ENCODE results near the gene RGS16. TPM values are rescaled to one million over a fixed set of nuclear protein-coding genes. Genes with fewer than 3 reads are reported as not detected.

Gene RGS16
- total and polyA plus RNA-seq, 2 of the 13 experiments (the other 11 are each of a cell fraction or from before 2014, with no cell fraction given): not detected

GRCh38 chr1:182615468-182616129 lies 11.4 kb upstream of the RGS16 start:
- Histone ChIP-seq H3K36me3 (replicated peaks in 1 of 2; ENCODE audit: control insufficient read depth in 1 of 2, insufficient read depth in 2 of 2, low read length in 2 of 2) (no peaks in the 10 kb centered on the region), H3K9me3 (ENCODE audit: low read length) (no peaks in the 10 kb centered on the region), H3K4me1 (ENCODE audit: insufficient read depth, low read length) (0 out of 2 replicates have a peak, but pooled peaks cover 7% of the 10 kb centered on the region), H2AFZ (ENCODE audit: low read length) (no peak overlapping the region), H3K79me2 (ENCODE audit: insufficient read depth, low read length) (no peaks in the 10 kb centered on the region), H3K4me3 (replicated peaks in 1 of 3; ENCODE audit: insufficient read depth in 1 of 3, low read depth in 2 of 3, low read length in 3 of 3) (peak overlapping the region in 1 of 3 experiments; percentile 66; a peak in 1 of 6 replicates), H3K4me2 (ENCODE audit: low read depth, low read length) (peak overlapping the region; percentile 62; the same call in 1 of the 2 replicates), H3K27me3 (ENCODE audit: control insufficient read depth in 1 of 2, insufficient read depth in 2 of 2, low read length in 2 of 2) (peaks cover 5 to 53% of the 10 kb centered on the region in 2 experiments), H3K9ac (ENCODE audit: insufficient read depth, low read depth, low read length) (no peak overlapping the region), H3K27ac (ENCODE audit: extremely low read length, insufficient read depth, low read length) (no peak overlapping the region), H4K20me1 (ENCODE audit: insufficient read depth, low read length) (no peaks in the 10 kb centered on the region)
- ATAC-seq: peak; percentile 36; the same call in 2 of the 3 replicates
- no TSS peak for BruUV-seq (replicated peaks)
- ChIA-PET CTCF (ENCODE audit: low intra/inter-chr PET ratio, low total read pairs) (no interaction called here), POLR2A (no interaction called here)
- intact Hi-C loops (cut with micrococcal nuclease; ENCODE audit: unreplicated experiment): no loop called here
- WGBS (ENCODE audit: low lambda C conversion rate): 59% methylated on average over 11 of the region's 11 CpGs
- no peak for DNase-seq (ENCODE audit: low spot score)
- in situ Hi-C loops (cut with HindIII; ENCODE audit: extremely low pct_ligation_motif_present, low pct_unique_long_range_greater_than_20kb): no loop called here
- no peak for FAIRE-seq
- no peak for TF ChIP-seq ZNF280B (CRISPR knock-in tag; IDR thresholded peaks at IDR 0.05; ENCODE audit: borderline replicate concordance)
- TF ChIP-seq NPAS2 (CRISPR knock-in tag; IDR thresholded peaks at IDR 0.05; ENCODE audit: borderline replicate concordance): no peak
- no peak for TF ChIP-seq YEATS2 (CRISPR knock-in tag; IDR thresholded peaks at IDR 0.05; ENCODE audit: borderline replicate concordance)
- no peak for TF ChIP-seq ZNF180 (CRISPR knock-in tag; IDR thresholded peaks at IDR 0.05; ENCODE audit: borderline replicate concordance, low read depth)
- TF ChIP-seq EP300 (IDR thresholded peaks at IDR 0.05; ENCODE audit: low read depth in 2 of 2, low read length in 2 of 2): no peak
- TF ChIP-seq EP300 (CRISPR knock-in tag; IDR thresholded peaks at IDR 0.05; ENCODE audit: borderline replicate concordance): no peak
- no peak for TF ChIP-seq FOXO1 (CRISPR knock-in tag; IDR thresholded peaks at IDR 0.05)
- no peak for TF ChIP-seq E2F1 (CRISPR knock-in tag; IDR thresholded peaks at IDR 0.05)
- TF ChIP-seq DRAP1 (CRISPR knock-in tag; IDR thresholded peaks at IDR 0.05): no peak
- no peak for TF ChIP-seq ZNF333 (CRISPR knock-in tag; IDR thresholded peaks at IDR 0.05; ENCODE audit: borderline replicate concordance)
- no peak for TF ChIP-seq ZIK1 (CRISPR knock-in tag; IDR thresholded peaks at IDR 0.05; ENCODE audit: borderline replicate concordance, low read depth)
- TF ChIP-seq MTF2 (CRISPR knock-in tag; IDR thresholded peaks at IDR 0.05; ENCODE audit: borderline replicate concordance): no peak
- no peak for TF ChIP-seq TFDP1 (CRISPR knock-in tag; IDR thresholded peaks at IDR 0.05; ENCODE audit: borderline replicate concordance)
- TF ChIP-seq MTERF4 (CRISPR knock-in tag; IDR thresholded peaks at IDR 0.05): no peak
- TF ChIP-seq HOXD1 (CRISPR knock-in tag; IDR thresholded peaks at IDR 0.05): no peak
